PFSK-1 (cell line): ENCODE results near the gene MAP2.

Experiments
- FOXP2 ChIP-seq: optimal IDR thresholded peaks from 2 replicates; pipeline ENCODE3; 2011; ENCODE audit warnings: borderline replicate concordance, control low read depth, inconsistent platforms; ENCODE audit not compliant: insufficient read depth; ENCODE audit errors: extremely low read length, extremely low read depth
- POLR2AphosphoS5 ChIP-seq: IDR thresholded peaks from 2 replicates; pipeline ENCODE4 v1.6.1; 2012; ENCODE audit warnings: low read depth, mild to moderate bottlenecking, control low read depth, low read length, moderate library complexity
- SIN3A ChIP-seq: IDR thresholded peaks from 2 replicates; pipeline ENCODE4 v1.6.1; 2012; ENCODE audit warnings: mild to moderate bottlenecking, low read length, moderate library complexity, borderline replicate concordance; ENCODE audit not compliant: insufficient read depth
- TAF1 ChIP-seq: IDR thresholded peaks from 2 replicates; pipeline ENCODE4 v1.6.1; 2012; ENCODE audit warnings: low read length, control low read depth, borderline replicate concordance; ENCODE audit not compliant: insufficient read depth
- TF ChIP-seq, protein P1 (sequence below), 2 experiments: IDR thresholded peaks; 2 replicates each; pipeline versions ENCODE4 v1.6.1 to v1.8.0; 2011 to 2012; ENCODE audit warnings: low read depth in 2 of 2, low read length in 2 of 2, control low read depth in 1 of 2, inconsistent platforms in 1 of 2, mild to moderate bottlenecking in 1 of 2, moderate library complexity in 1 of 2; ENCODE audit not compliant: insufficient read depth in 1 of 2

Gene MAP2

DNA sequence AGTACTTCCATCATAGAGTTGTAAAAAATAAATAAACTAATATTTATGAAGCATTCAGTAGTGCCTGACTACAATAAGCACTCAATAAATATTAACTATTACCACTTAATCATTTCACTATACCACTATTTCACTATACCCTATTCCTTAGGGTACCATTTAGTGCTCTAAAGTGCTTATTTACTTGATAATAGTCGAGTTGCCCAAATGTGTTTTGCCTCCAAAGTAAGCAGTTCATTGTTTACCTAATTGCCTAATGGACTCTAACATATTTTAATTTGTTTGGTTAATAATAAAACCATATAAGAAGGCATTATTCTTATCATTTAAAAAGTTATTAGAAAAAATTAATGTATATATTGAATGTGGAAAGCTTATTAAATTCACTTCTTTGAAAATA lies 33.0 kb upstream of the MAP2 start:
- TF ChIP-seq, protein P1, sequence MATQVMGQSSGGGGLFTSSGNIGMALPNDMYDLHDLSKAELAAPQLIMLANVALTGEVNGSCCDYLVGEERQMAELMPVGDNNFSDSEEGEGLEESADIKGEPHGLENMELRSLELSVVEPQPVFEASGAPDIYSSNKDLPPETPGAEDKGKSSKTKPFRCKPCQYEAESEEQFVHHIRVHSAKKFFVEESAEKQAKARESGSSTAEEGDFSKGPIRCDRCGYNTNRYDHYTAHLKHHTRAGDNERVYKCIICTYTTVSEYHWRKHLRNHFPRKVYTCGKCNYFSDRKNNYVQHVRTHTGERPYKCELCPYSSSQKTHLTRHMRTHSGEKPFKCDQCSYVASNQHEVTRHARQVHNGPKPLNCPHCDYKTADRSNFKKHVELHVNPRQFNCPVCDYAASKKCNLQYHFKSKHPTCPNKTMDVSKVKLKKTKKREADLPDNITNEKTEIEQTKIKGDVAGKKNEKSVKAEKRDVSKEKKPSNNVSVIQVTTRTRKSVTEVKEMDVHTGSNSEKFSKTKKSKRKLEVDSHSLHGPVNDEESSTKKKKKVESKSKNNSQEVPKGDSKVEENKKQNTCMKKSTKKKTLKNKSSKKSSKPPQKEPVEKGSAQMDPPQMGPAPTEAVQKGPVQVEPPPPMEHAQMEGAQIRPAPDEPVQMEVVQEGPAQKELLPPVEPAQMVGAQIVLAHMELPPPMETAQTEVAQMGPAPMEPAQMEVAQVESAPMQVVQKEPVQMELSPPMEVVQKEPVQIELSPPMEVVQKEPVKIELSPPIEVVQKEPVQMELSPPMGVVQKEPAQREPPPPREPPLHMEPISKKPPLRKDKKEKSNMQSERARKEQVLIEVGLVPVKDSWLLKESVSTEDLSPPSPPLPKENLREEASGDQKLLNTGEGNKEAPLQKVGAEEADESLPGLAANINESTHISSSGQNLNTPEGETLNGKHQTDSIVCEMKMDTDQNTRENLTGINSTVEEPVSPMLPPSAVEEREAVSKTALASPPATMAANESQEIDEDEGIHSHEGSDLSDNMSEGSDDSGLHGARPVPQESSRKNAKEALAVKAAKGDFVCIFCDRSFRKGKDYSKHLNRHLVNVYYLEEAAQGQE (IDR thresholded peaks at IDR 0.05; ENCODE audit: insufficient read depth in 1 of 2, low read depth in 2 of 2, low read length in 2 of 2): no peak
- TF ChIP-seq FOXP2 (no peak), TAF1 (no peak), SIN3A (no peak), POLR2AphosphoS5 (no peak)

DNA sequence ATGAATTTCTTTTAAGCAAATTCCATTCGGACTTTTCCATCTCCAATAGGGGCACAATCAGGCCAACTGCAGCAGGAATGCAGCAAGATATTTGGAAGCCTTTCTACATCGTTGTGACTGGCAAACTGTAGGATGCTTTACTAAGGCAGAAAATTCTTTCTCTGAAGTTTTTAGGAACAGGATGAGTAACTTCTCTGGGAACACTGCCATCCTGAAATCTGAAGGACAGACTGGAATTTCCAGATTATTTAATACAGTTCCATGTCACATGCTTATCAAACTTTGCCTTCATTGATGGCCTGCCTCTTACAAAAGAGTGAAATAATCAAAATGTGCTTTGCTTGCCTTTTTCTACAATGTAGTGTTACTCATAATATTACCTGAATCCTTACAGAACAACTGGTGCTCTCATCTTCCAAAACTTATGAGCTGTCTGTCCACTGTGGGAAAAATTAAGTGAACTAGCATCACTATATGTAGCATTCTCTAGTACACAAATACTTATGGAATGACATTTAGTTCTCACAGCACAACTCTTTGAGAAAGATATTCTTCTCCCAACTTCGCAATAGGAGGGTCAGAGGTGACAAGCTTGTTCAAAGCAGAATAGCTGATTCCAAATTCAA lies 32.0 kb upstream of the MAP2 start:
- TF ChIP-seq FOXP2 (no peak), TAF1 (no peak)

DNA sequence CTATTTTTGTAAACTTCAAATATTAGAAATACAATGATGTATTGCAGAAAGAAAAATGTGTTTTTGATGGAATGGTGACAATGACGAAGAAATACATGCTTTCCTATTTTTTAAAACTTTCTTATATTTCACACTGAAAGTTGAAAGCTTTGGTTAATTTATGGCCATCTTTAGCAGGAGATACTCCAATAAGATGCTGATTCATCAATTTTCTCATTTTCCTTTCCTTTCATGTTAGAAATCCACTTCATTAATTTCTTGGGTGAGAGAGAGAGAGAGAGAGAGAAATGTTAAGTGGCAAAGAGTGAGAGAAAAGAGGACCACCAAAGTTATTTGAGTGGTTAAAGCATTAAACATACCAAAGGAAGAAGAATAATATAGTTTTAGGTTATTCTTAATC lies 28.6 kb upstream of the MAP2 start:
- no peak for TF ChIP-seq POLR2AphosphoS5
- TF ChIP-seq FOXP2: no peak
- TF ChIP-seq TAF1: no peak
- TF ChIP-seq, protein P1 (IDR thresholded peaks at IDR 0.05; ENCODE audit: insufficient read depth in 1 of 2, low read depth in 2 of 2, low read length in 2 of 2): no peak
- TF ChIP-seq SIN3A: no peak

DNA sequence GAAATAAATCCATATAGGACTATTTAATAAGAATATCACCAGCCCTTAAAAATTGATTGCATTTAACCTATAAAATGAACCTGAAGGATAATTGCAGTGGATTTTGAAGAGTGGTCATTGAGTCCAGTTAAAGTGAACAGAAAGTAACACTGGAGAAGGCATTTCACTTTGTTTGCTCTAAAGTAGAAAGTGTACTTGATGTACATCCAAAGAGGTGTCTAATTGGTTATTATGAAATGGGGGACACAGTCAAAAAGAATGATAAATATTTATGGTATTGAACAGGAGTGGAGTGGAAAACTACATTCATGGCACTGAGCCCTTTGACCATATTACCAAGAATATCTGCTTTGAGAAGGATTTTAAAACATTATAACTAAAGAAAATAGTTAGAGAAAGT lies 28.2 kb upstream of the MAP2 start:
- TF ChIP-seq SIN3A (no peak), FOXP2 (no peak), TAF1 (no peak)
- TF ChIP-seq, protein P1 (IDR thresholded peaks at IDR 0.05; ENCODE audit: insufficient read depth in 1 of 2, low read depth in 2 of 2, low read length in 2 of 2): no peak

DNA sequence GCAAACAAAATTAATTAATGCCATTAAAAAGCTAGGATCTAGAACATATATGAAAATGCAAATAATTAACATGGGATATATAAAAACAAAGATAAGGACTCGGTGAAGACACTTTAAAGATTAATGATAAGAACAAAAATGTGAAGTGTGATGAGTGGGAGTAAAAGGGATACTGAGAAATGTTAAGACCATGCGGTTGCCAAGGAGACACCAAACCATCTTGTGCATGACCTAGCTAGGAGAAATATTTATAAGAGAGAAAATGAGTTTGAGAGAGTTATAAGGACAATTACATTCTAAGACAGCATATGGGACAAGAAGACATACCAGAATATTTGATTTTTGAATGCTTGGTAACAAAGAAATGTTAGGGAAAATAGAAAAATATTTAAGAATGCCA lies 25.4 kb upstream of the MAP2 start:
- TF ChIP-seq TAF1 (no peak), POLR2AphosphoS5 (no peak), FOXP2 (no peak), SIN3A (no peak)
- TF ChIP-seq, protein P1 (IDR thresholded peaks at IDR 0.05; ENCODE audit: insufficient read depth in 1 of 2, low read depth in 2 of 2, low read length in 2 of 2): no peak
